K562 (cell line): ENCODE data around the gene ZNF45. TPM values are rescaled to one million over a fixed set of nuclear protein-coding genes. Genes with fewer than 3 reads are reported as not detected.

Experiments
- ARID1B ChIP-seq: fragments of 450-650 bp; IDR thresholded peaks from 2 replicates; pipeline ENCODE4 v1.6.1; 2016; ENCODE audit warnings: antibody characterized with exemption, mild to moderate bottlenecking, inconsistent platforms
- ARID2 ChIP-seq: fragments of 450-650 bp; IDR thresholded peaks from 2 replicates; pipeline ENCODE4 v1.6.1; 2017; ENCODE audit warnings: antibody characterized with exemption, mild to moderate bottlenecking
- DMBX1 ChIP-seq: fragments of 250-450 bp; sonication (Bioruptor Pico); IDR thresholded peaks from 2 replicates; pipeline ENCODE4 v1.8.0; 2022; ENCODE audit warnings: inconsistent platforms, mild to moderate bottlenecking, moderate library complexity, borderline replicate concordance
- FOSL1 ChIP-seq: fragments of 200-800 bp; sonication (Bioruptor generic); conservative IDR thresholded peaks from 2 replicates; pipeline ENCODE4 v1.6.1; 2016; ENCODE audit warnings: missing genetic modification characterization, missing compliant biosample characterization
- FOXK1 ChIP-seq: sonication (generic); formaldehyde crosslinking; IDR thresholded peaks from 2 replicates; pipeline ENCODE4 v1.8.0; 2022; ENCODE audit warnings: missing genetic modification reagents, mild to moderate bottlenecking, borderline replicate concordance
- MAZ ChIP-seq, 2 experiments: fragments of 450-650 bp in 1 of 2; sonication (generic) in 1 of 2; formaldehyde crosslinking; IDR thresholded peaks in 1 of 2; conservative IDR thresholded peaks in 1 of 2; 2 replicates each; pipeline versions ENCODE4 v1.4.0 to v1.5.0; 2020; ENCODE audit warnings: mild to moderate bottlenecking in 1 of 2, missing genetic modification reagents in 1 of 2
- MBD2 ChIP-seq: sonication (generic); IDR thresholded peaks from 2 replicates; pipeline ENCODE4 v1.6.1; 2016; ENCODE audit warnings: low read depth, borderline replicate concordance
- MED1 ChIP-seq: sonication (generic); formaldehyde crosslinking; IDR thresholded peaks from 2 replicates; pipeline ENCODE4 v1.8.1; 2023; ENCODE audit warnings: missing genetic modification reagents, borderline replicate concordance
- POLR3A ChIP-seq: IDR thresholded peaks from 2 replicates; pipeline ENCODE4 v1.6.1; 2011; ENCODE audit warnings: borderline replicate concordance, mild to moderate bottlenecking, moderate library complexity; ENCODE audit not compliant: insufficient read length, insufficient read depth; ENCODE audit errors: extremely low read depth
- POLR3G ChIP-seq: IDR thresholded peaks from 2 replicates; pipeline ENCODE4 v1.6.1; 2011; ENCODE audit not compliant: insufficient read length, insufficient replicate concordance; ENCODE audit errors: extremely low read depth
- SUPT5H ChIP-seq: fragments of 450-650 bp; IDR thresholded peaks from 2 replicates; pipeline ENCODE4 v1.6.1; 2016
- TAF7 ChIP-seq: fragments of 450-650 bp; IDR thresholded peaks from 2 replicates; pipeline ENCODE4 v1.6.1; 2016; ENCODE audit warnings: missing genetic modification characterization, missing compliant biosample characterization
- VEZF1 ChIP-seq: fragments of 200-800 bp; sonication (Bioruptor generic); IDR thresholded peaks from 2 replicates; pipeline ENCODE4 v1.6.1; 2017; ENCODE audit warnings: missing genetic modification characterization, missing compliant biosample characterization
- ZNF197 ChIP-seq: fragments of 200-800 bp; sonication (Bioruptor generic); IDR thresholded peaks from 2 replicates; pipeline ENCODE4 v1.6.1; 2016; ENCODE audit warnings: low read depth, missing genetic modification characterization, missing compliant biosample characterization
- ZNF24 ChIP-seq: fragments of 450-650 bp; IDR thresholded peaks from 2 replicates; pipeline ENCODE4 v1.6.1; 2016
- polyA plus RNA-seq, 8 experiments: library from polyadenylated mRNA; depleted of rRNA in 4 of 8; stranded (reverse) in 5 of 8; unstranded in 3 of 8; fragments of >200 nt; fragmentation: Nextera tagmentation in 2 of 8; fragmentation: Illumina TruSeq in 1 of 8; extraction: Ambion mirVana in 2 of 8; extraction: Trizol in 1 of 8; gene quantifications; 2 replicates each; pipeline versions ENCODE4 v1.2.1 to v1.2.3, GENCODE V29; 2011 to 2014; ENCODE audit warnings: inconsistent platforms in 1 of 8, missing spikeins in 1 of 8
- total RNA-seq, 7 experiments: library from RNA; depleted of rRNA in 6 of 7; stranded (reverse); fragments of >200 nt in 6 of 7; fragmentation: Illumina TruSeq in 2 of 7; extraction: Trizol in 2 of 7; gene quantifications; 2 replicates each; pipeline versions ENCODE4 v1.2.1 to v1.2.3, GENCODE V29; 2011 to 2021; ENCODE audit warnings: low replicate concordance in 1 of 7
- TF ChIP-seq, protein P1 (sequence below): IDR thresholded peaks from 2 replicates; pipeline ENCODE4 v1.6.1; 2016; ENCODE audit warnings: missing genetic modification characterization, missing compliant biosample characterization
- TF ChIP-seq, protein P2 (sequence below), 2 experiments: fragments of 450-650 bp; IDR thresholded peaks; 2 replicates each; pipeline ENCODE4 v1.6.1; 2018; ENCODE audit warnings: mild to moderate bottlenecking in 2 of 2, low read depth in 1 of 2; ENCODE audit not compliant: partially characterized antibody in 2 of 2
- TF ChIP-seq, protein P3 (sequence below), 2 experiments: IDR thresholded peaks; 2 replicates each; pipeline ENCODE4 v1.6.1; 2011; ENCODE audit warnings: borderline replicate concordance in 1 of 2, control low read depth in 1 of 2, low read depth in 1 of 2, low read length in 1 of 2, mild to moderate bottlenecking in 1 of 2, mixed read lengths in 1 of 2, moderate library complexity in 1 of 2; ENCODE audit not compliant: insufficient read depth in 1 of 2, insufficient read length in 1 of 2, poor library complexity in 1 of 2, severe bottlenecking in 1 of 2; ENCODE audit errors: extremely low read depth in 1 of 2

ZNF45 gene
- total and polyA plus RNA-seq, 9 of the 15 experiments (the other 6 are each of a cell fraction or from before 2014, with no cell fraction given) = 2.6 to 10.6 (median 9.4) TPM

- TF ChIP-seq, protein P1, sequence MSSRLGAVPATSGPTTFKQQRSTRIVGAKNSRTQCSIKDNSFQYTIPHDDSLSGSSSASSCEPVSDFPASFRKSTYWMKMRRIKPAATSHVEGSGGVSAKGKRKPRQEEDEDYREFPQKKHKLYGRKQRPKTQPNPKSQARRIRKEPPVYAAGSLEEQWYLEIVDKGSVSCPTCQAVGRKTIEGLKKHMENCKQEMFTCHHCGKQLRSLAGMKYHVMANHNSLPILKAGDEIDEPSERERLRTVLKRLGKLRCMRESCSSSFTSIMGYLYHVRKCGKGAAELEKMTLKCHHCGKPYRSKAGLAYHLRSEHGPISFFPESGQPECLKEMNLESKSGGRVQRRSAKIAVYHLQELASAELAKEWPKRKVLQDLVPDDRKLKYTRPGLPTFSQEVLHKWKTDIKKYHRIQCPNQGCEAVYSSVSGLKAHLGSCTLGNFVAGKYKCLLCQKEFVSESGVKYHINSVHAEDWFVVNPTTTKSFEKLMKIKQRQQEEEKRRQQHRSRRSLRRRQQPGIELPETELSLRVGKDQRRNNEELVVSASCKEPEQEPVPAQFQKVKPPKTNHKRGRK (tag) = no peak
- TF ChIP-seq FOSL1 = no peak; the same call in 1 of the 2 replicates
- TF ChIP-seq, protein P2, sequence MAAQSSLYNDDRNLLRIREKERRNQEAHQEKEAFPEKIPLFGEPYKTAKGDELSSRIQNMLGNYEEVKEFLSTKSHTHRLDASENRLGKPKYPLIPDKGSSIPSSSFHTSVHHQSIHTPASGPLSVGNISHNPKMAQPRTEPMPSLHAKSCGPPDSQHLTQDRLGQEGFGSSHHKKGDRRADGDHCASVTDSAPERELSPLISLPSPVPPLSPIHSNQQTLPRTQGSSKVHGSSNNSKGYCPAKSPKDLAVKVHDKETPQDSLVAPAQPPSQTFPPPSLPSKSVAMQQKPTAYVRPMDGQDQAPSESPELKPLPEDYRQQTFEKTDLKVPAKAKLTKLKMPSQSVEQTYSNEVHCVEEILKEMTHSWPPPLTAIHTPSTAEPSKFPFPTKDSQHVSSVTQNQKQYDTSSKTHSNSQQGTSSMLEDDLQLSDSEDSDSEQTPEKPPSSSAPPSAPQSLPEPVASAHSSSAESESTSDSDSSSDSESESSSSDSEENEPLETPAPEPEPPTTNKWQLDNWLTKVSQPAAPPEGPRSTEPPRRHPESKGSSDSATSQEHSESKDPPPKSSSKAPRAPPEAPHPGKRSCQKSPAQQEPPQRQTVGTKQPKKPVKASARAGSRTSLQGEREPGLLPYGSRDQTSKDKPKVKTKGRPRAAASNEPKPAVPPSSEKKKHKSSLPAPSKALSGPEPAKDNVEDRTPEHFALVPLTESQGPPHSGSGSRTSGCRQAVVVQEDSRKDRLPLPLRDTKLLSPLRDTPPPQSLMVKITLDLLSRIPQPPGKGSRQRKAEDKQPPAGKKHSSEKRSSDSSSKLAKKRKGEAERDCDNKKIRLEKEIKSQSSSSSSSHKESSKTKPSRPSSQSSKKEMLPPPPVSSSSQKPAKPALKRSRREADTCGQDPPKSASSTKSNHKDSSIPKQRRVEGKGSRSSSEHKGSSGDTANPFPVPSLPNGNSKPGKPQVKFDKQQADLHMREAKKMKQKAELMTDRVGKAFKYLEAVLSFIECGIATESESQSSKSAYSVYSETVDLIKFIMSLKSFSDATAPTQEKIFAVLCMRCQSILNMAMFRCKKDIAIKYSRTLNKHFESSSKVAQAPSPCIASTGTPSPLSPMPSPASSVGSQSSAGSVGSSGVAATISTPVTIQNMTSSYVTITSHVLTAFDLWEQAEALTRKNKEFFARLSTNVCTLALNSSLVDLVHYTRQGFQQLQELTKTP (IDR thresholded peaks at IDR 0.05; ENCODE audit: low read depth in 1 of 2, partially characterized antibody in 2 of 2) = peak; percentile 60 to 95
- peak; percentile 72 for TF ChIP-seq VEZF1 (CRISPR knock-in tag)
- no peak for TF ChIP-seq ARID2
- peak in 1 of 2 experiments; percentile 37; a peak in 1 of 4 replicates for TF ChIP-seq MAZ (CRISPR knock-in tag; conservative IDR thresholded peaks at IDR 0.05 in 1 of 2, IDR thresholded peaks at IDR 0.05 in 1 of 2)
- 0 out of 2 replicates have a peak, but pooled peaks have one; percentile 22 for TF ChIP-seq ZNF24
- TF ChIP-seq ZNF197 (CRISPR knock-in tag) = 0 out of 2 replicates have a peak, but pooled peaks have one; percentile 82
- peak; percentile 30; the same call in 1 of the 2 replicates for TF ChIP-seq ARID1B
- TF ChIP-seq MBD2 = peak; percentile 79; the same call in 1 of the 2 replicates
- TF ChIP-seq POLR3A = no peak
- TF ChIP-seq DMBX1 (CRISPR knock-in tag) = no peak
- TF ChIP-seq FOXK1 (CRISPR knock-in tag) = no peak
- TF ChIP-seq, protein P3, sequence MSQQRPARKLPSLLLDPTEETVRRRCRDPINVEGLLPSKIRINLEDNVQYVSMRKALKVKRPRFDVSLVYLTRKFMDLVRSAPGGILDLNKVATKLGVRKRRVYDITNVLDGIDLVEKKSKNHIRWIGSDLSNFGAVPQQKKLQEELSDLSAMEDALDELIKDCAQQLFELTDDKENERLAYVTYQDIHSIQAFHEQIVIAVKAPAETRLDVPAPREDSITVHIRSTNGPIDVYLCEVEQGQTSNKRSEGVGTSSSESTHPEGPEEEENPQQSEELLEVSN (IDR thresholded peaks at IDR 0.05; ENCODE audit: borderline replicate concordance in 1 of 2, extremely low read depth in 1 of 2, insufficient read depth in 1 of 2, insufficient read length in 1 of 2, low read depth in 1 of 2, low read length in 1 of 2, poor library complexity in 1 of 2, severe bottlenecking in 1 of 2) = no peak
- TF ChIP-seq SUPT5H = 0 out of 2 replicates have a peak, but pooled peaks have one; percentile 22
- no peak for TF ChIP-seq TAF7 (tag)
- TF ChIP-seq POLR3G = no peak
- no peak for TF ChIP-seq MED1 (CRISPR knock-in tag)
Measured at GRCh38 chr19:43950834-43951645, 16.0 kb upstream of the ZNF45 start, which contains the start of gene ZNF221 (continued).
